HepG2 (cell line): Measurements from ENCODE around the gene DYSF. TPM values are rescaled to one million over a fixed set of nuclear protein-coding genes. Genes with fewer than 3 reads are reported as not detected.

ENCODE experiments used
- ATAC-seq: fragments of 200-7000 bp; cut with Tn5 transposase; 3 replicates; pipeline ENCODE4 v1.9.1; 2020; ENCODE audit warnings: mild to moderate bottlenecking, moderate library complexity
- BruUV-seq: library from RNA; stranded (reverse); fragments of 400-500 nt; replicated peaks from 2 replicates; lab custom pipeline; 2021; lab: Mats Ljungman, UMichigan
- CTCF ChIA-PET: fragments of 300-600 bp; formaldehyde crosslinking; extraction: SDS; loops from one replicate; lab custom pipeline; 2021; ENCODE audit warnings: low total read pairs, inconsistent platforms, low intra/inter-chr PET ratio; lab: Yijun Ruan, JAX
- POLR2A ChIA-PET: fragments of 350-600 bp; sonication (Branson Sonifier 250); formaldehyde crosslinking; loops from one replicate; lab custom pipeline; 2020; ENCODE audit warnings: antibody characterized with exemption, inconsistent platforms; lab: Yijun Ruan, JAX
- DNase-seq: peaks from one replicate; pipeline ENCODE4 v3.0.0-alpha.2; 2015; ENCODE audit warnings: low spot score
- FAIRE-seq: peaks from 3 replicates; lab custom pipeline; 2011; peaks lifted over from hg19 to GRCh38; lab: Jason Lieb, UNC
- H2AFZ ChIP-seq: one replicate; pipeline ENCODE4 v1.6.1; 2011; ENCODE audit warnings: low read length, inconsistent platforms
- H3K27ac ChIP-seq: fragments of 300-600 bp; 3 replicates; pipeline ENCODE4 v1.8.0; 2011; ENCODE audit warnings: mixed run types, mild to moderate bottlenecking, mixed read lengths, low read length, inconsistent platforms; ENCODE audit not compliant: insufficient read depth; ENCODE audit errors: extremely low read length
- H3K27me3 ChIP-seq, 2 experiments: fragments of 200-600 bp in 1 of 2; 2 replicates in 1 of 2; 3 replicates in 1 of 2; pipeline versions ENCODE4 v1.6.0 to v1.8.0; 2011; ENCODE audit warnings: low read length in 2 of 2, mild to moderate bottlenecking in 2 of 2, moderate library complexity in 2 of 2, inconsistent platforms in 1 of 2; ENCODE audit not compliant: insufficient read depth in 2 of 2, control insufficient read depth in 1 of 2
- H3K36me3 ChIP-seq, 2 experiments: fragments of 200-600 bp in 1 of 2; replicated peaks in 1 of 2; 2 replicates in 1 of 2; 3 replicates in 1 of 2; pipeline versions ENCODE4 v1.5.1 to v1.8.0; 2011; ENCODE audit warnings: low read length in 2 of 2, inconsistent platforms in 1 of 2; ENCODE audit not compliant: insufficient read depth in 2 of 2, control insufficient read depth in 1 of 2
- H3K4me1 ChIP-seq: 2 replicates; pipeline ENCODE4 v1.5.1; 2012; ENCODE audit warnings: low read length, inconsistent platforms; ENCODE audit not compliant: insufficient read depth
- H3K4me2 ChIP-seq: 2 replicates; pipeline ENCODE4 v1.6.0; 2011; ENCODE audit warnings: low read depth, low read length, inconsistent platforms
- H3K4me3 ChIP-seq, 3 experiments: fragments of 200-600 bp in 1 of 3; sonication (generic), shearing (Covaris generic) in 1 of 3; replicated peaks in 1 of 3; 2 replicates each; pipeline ENCODE4 v1.5.1; 2011 to 2016; ENCODE audit warnings: low read length in 3 of 3, inconsistent platforms in 2 of 3, low read depth in 2 of 3, mild to moderate bottlenecking in 2 of 3, control low read depth in 1 of 3, mixed read lengths in 1 of 3; ENCODE audit not compliant: insufficient read depth in 1 of 3
- H3K79me2 ChIP-seq: one replicate; pipeline ENCODE4 v1.6.1; 2011; ENCODE audit warnings: low read length, inconsistent platforms; ENCODE audit not compliant: insufficient read depth
- H3K9ac ChIP-seq: 2 replicates; pipeline ENCODE4 v1.6.0; 2011; ENCODE audit warnings: mild to moderate bottlenecking, low read depth, low read length, inconsistent platforms; ENCODE audit not compliant: insufficient read depth
- H3K9me3 ChIP-seq: 2 replicates; pipeline ENCODE4 v1.5.1; 2012; ENCODE audit warnings: mild to moderate bottlenecking, low read length
- H4K20me1 ChIP-seq: 2 replicates; pipeline ENCODE4 v1.6.0; 2011; ENCODE audit warnings: inconsistent platforms, mild to moderate bottlenecking, low read length, moderate library complexity; ENCODE audit not compliant: insufficient read depth
- GABPA ChIP-seq, 2 experiments: IDR thresholded peaks; 2 replicates each; pipeline ENCODE4 v1.6.1; 2011 to 2016; ENCODE audit warnings: low read depth in 2 of 2, low read length in 1 of 2, missing biosample characterization in 1 of 2, missing genetic modification characterization in 1 of 2
- GABPB1 ChIP-seq: IDR thresholded peaks from 2 replicates; pipeline ENCODE4 v1.6.1; 2016; ENCODE audit warnings: mild to moderate bottlenecking, missing genetic modification reagents, moderate library complexity, missing compliant biosample characterization
- KLF6 ChIP-seq: IDR thresholded peaks from 2 replicates; pipeline ENCODE4 v1.8.0; 2016; ENCODE audit warnings: missing biosample characterization, missing genetic modification reagents
- REPIN1 ChIP-seq: sonication (generic); formaldehyde crosslinking; IDR thresholded peaks from 2 replicates; pipeline ENCODE4 v1.8.0; 2022; ENCODE audit warnings: missing genetic modification reagents, low read depth, mild to moderate bottlenecking, borderline replicate concordance
- SP2 ChIP-seq: sonication (generic); formaldehyde crosslinking; IDR thresholded peaks from 2 replicates; pipeline ENCODE4 v1.5.1; 2020; ENCODE audit warnings: mild to moderate bottlenecking, missing genetic modification reagents
- WIZ ChIP-seq: sonication (generic); formaldehyde crosslinking; IDR thresholded peaks from 2 replicates; pipeline ENCODE4 v1.5.1; 2020; ENCODE audit warnings: mild to moderate bottlenecking, missing genetic modification reagents
- ZBTB21 ChIP-seq: sonication (generic); formaldehyde crosslinking; IDR thresholded peaks from 2 replicates; pipeline ENCODE4 v1.4.0; 2020; ENCODE audit warnings: missing genetic modification reagents
- ZFAT ChIP-seq: sonication (generic); formaldehyde crosslinking; conservative IDR thresholded peaks from 2 replicates; pipeline ENCODE4 v1.8.1; 2023; ENCODE audit warnings: missing genetic modification reagents, inconsistent platforms
- ZKSCAN8 ChIP-seq: IDR thresholded peaks from 2 replicates; pipeline ENCODE4 v1.6.1; 2016; ENCODE audit warnings: borderline replicate concordance, missing genetic modification reagents, missing compliant biosample characterization
- ZNF343 ChIP-seq: sonication (generic); formaldehyde crosslinking; IDR thresholded peaks from 2 replicates; pipeline ENCODE4 v1.4.0; 2020; ENCODE audit warnings: mild to moderate bottlenecking, missing genetic modification reagents
- ZNF367 ChIP-seq: sonication (generic); formaldehyde crosslinking; IDR thresholded peaks from 2 replicates; pipeline ENCODE4 v1.4.0; 2020; ENCODE audit warnings: missing genetic modification reagents, borderline replicate concordance
- ZNF530 ChIP-seq: sonication (generic); formaldehyde crosslinking; IDR thresholded peaks from 2 replicates; pipeline ENCODE4 v1.5.0; 2020; ENCODE audit warnings: low read depth, mild to moderate bottlenecking, missing genetic modification reagents
- ZNF644 ChIP-seq: IDR thresholded peaks from 2 replicates; pipeline ENCODE4 v1.6.1; 2016; ENCODE audit warnings: low read depth
- ZNF782 ChIP-seq: sonication (generic); formaldehyde crosslinking; IDR thresholded peaks from 2 replicates; pipeline ENCODE4 v1.4.0; 2020; ENCODE audit warnings: missing genetic modification reagents, mild to moderate bottlenecking, borderline replicate concordance
- WGBS: methylation state at CpG from one replicate; pipeline ENCODE4 v1.1.6; 2017; ENCODE audit warnings: low lambda C conversion rate; 5-methylcytosine and 5-hydroxymethylcytosine counted together
- in situ Hi-C: cut with HindIII; loops from 2 replicates; pipeline ENCODE4 v1.10.0; 2017; ENCODE audit warnings: low pct_unique_long_range_greater_than_20kb; ENCODE audit not compliant: extremely low pct_ligation_motif_present
- intact Hi-C: fragments of 100-400 bp; cut with micrococcal nuclease; formaldehyde crosslinking; loops from one replicate; pipeline ENCODE4 v1.10.0; 2022; ENCODE audit not compliant: unreplicated experiment
- polyA plus RNA-seq, 8 experiments: library from polyadenylated mRNA; depleted of rRNA in 3 of 8; stranded (reverse) in 7 of 8; unstranded in 1 of 8; fragments of >200 nt; fragmentation: Illumina TruSeq in 4 of 8; extraction: Trizol in 4 of 8; gene quantifications; 2 replicates each; pipeline versions ENCODE4 v1.2.1 to v1.2.3, GENCODE V29; 2011 to 2016; ENCODE audit warnings: low read depth in 4 of 8, missing spikeins in 1 of 8, mixed read lengths in 1 of 8; ENCODE audit not compliant: insufficient read depth in 1 of 8
- total RNA-seq, 5 experiments: library from RNA; depleted of rRNA; stranded (reverse); fragments of >200 nt; fragmentation: Illumina TruSeq; extraction: Trizol; gene quantifications; 2 replicates each; pipeline ENCODE4 v1.2.3, GENCODE V29; 2016; ENCODE audit warnings: low read depth in 1 of 5
- TF ChIP-seq, protein P1 (sequence below): sonication (generic); formaldehyde crosslinking; IDR thresholded peaks from 2 replicates; pipeline ENCODE4 v1.8.1; 2022; ENCODE audit warnings: low read depth, mild to moderate bottlenecking, missing genetic modification reagents
- TF ChIP-seq, protein P2 (sequence below): sonication (generic); formaldehyde crosslinking; IDR thresholded peaks from 2 replicates; pipeline ENCODE4 v1.5.0; 2020; ENCODE audit warnings: missing genetic modification reagents, mild to moderate bottlenecking, borderline replicate concordance
- TF ChIP-seq, protein P3 (sequence below): sonication (generic); formaldehyde crosslinking; IDR thresholded peaks from 2 replicates; pipeline ENCODE4 v1.8.0; 2022; ENCODE audit warnings: missing genetic modification reagents, mild to moderate bottlenecking, inconsistent platforms, borderline replicate concordance
- TF ChIP-seq, protein P4 (sequence below): sonication (generic); formaldehyde crosslinking; IDR thresholded peaks from 2 replicates; pipeline ENCODE4 v1.4.0; 2020; ENCODE audit warnings: mild to moderate bottlenecking, missing genetic modification reagents

Gene DYSF
- total and polyA plus RNA-seq, 2 of the 13 experiments (the other 11 are each of a cell fraction or from before 2014, with no cell fraction given) = 0.15 to 2.4 TPM

DNA sequence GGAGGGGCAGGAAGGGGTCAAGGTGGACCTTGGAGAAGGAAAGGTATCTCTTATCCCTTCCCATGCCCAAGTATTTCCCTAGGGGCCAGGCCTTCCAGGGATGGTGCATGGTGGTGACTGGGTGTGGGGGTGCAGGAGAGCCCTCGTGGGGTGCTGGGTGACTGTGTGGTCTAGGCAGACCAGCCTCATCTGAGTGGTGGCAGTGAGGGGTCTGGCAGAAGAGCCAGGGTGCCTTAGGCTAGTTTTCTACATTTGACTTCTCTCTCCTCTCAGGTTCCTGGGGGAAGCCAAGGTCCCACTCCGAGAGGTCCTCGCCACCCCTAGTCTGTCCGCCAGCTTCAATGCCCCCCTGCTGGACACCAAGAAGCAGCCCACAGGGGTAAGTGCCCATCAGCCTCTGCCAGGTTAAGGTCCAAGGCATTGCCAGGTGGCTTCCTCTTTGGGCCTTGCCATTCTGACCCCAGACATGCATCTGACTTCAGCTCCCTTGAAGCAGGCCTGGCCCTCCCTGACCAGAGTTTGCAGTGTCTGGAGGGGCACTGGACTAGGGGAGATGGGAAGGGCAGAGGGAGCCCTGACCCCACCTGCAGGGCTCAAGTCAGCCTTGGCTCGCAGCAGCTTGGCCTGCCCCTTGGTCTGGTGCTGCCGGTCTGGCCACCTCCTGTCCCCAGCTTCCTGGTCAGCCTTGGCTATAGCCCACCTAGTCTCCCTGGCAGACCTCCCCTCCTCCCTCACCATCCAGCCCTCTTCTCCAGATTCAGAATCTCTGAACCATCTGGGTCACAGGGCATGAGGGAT lies 49.8 kb downstream of the DYSF start (continued):
- no peak for TF ChIP-seq ZNF530 (CRISPR knock-in tag)
- no peak for TF ChIP-seq REPIN1
- TF ChIP-seq, protein P1, sequence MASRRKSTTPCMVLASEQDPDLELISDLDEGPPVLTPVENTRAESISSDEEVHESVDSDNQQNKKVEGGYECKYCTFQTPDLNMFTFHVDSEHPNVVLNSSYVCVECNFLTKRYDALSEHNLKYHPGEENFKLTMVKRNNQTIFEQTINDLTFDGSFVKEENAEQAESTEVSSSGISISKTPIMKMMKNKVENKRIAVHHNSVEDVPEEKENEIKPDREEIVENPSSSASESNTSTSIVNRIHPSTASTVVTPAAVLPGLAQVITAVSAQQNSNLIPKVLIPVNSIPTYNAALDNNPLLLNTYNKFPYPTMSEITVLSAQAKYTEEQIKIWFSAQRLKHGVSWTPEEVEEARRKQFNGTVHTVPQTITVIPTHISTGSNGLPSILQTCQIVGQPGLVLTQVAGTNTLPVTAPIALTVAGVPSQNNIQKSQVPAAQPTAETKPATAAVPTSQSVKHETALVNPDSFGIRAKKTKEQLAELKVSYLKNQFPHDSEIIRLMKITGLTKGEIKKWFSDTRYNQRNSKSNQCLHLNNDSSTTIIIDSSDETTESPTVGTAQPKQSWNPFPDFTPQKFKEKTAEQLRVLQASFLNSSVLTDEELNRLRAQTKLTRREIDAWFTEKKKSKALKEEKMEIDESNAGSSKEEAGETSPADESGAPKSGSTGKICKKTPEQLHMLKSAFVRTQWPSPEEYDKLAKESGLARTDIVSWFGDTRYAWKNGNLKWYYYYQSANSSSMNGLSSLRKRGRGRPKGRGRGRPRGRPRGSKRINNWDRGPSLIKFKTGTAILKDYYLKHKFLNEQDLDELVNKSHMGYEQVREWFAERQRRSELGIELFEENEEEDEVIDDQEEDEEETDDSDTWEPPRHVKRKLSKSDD (CRISPR knock-in tag) = no peak
- no peak for TF ChIP-seq ZNF343 (CRISPR knock-in tag)
- TF ChIP-seq ZNF782 (CRISPR knock-in tag) = no peak
- no peak for TF ChIP-seq WIZ (CRISPR knock-in tag)
- TF ChIP-seq, protein P2, sequence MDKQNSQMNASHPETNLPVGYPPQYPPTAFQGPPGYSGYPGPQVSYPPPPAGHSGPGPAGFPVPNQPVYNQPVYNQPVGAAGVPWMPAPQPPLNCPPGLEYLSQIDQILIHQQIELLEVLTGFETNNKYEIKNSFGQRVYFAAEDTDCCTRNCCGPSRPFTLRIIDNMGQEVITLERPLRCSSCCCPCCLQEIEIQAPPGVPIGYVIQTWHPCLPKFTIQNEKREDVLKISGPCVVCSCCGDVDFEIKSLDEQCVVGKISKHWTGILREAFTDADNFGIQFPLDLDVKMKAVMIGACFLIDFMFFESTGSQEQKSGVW (CRISPR knock-in tag) = no peak
- TF ChIP-seq SP2 (CRISPR knock-in tag) = no peak

DNA sequence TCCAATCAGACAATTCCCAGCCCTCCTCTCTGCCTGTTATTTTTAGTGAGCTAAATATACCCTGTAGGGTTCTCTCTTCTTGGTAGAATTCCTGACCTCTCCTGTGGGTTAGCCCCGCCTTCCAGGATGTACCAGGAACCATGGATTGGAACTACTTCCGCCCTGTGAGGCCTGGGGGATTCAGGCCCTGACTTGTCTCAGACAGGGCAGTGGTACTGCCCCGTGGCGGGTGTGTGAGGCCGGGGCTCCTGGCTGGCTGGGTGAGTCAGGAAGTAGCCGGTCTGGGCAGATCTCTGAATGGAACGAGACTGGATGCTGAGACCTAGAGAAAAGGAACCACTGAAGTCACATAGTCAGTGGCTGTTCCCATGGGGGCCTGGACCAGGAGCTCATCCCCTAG lies 50.5 kb downstream of the DYSF start:
- intact Hi-C loops (no loop called here), in situ Hi-C loops (no loop called here)
- WGBS = 31% methylated on average over 2 of the region's 7 CpGs
- CTCF ChIA-PET = no interaction called here
- no TSS peak for BruUV-seq
- Histone ChIP-seq H4K20me1 (no peaks in the 10 kb centered on the region), H3K9ac (no peak overlapping the region), H3K9me3 (no peaks in the 10 kb centered on the region), H3K79me2 (no peaks in the 10 kb centered on the region), H3K27me3 (peaks cover 0 to 4% of the 10 kb centered on the region in 2 experiments; a peak in 2 of 5 replicates), H2AFZ (no peak overlapping the region), H3K4me2 (no peak overlapping the region), H3K4me3 (no peak overlapping the region), H3K27ac (no peak overlapping the region), H3K36me3 (no peaks in the 10 kb centered on the region), H3K4me1 (no peaks in the 10 kb centered on the region)
- DNase-seq (no peak), ATAC-seq (no peak; the same call in 2 of the 3 replicates), FAIRE-seq (no peak)
- POLR2A ChIA-PET = no interaction called here
- TF ChIP-seq ZBTB21 (no peak), GABPB1 (CRISPR knock-in tag) (peak; percentile 24; the same call in 1 of the 2 replicates), KLF6 (CRISPR knock-in tag) (no peak), ZNF644 (CRISPR knock-in tag) (no peak), ZNF367 (CRISPR knock-in tag) (no peak), GABPA (IDR thresholded peaks at IDR 0.05; ENCODE audit: low read depth, low read length) (no peak), GABPA (CRISPR knock-in tag; IDR thresholded peaks at IDR 0.05; ENCODE audit: low read depth) (peak; percentile 60), ZKSCAN8 (CRISPR knock-in tag) (no peak), ZFAT (CRISPR knock-in tag) (no peak)
- TF ChIP-seq, protein P3, sequence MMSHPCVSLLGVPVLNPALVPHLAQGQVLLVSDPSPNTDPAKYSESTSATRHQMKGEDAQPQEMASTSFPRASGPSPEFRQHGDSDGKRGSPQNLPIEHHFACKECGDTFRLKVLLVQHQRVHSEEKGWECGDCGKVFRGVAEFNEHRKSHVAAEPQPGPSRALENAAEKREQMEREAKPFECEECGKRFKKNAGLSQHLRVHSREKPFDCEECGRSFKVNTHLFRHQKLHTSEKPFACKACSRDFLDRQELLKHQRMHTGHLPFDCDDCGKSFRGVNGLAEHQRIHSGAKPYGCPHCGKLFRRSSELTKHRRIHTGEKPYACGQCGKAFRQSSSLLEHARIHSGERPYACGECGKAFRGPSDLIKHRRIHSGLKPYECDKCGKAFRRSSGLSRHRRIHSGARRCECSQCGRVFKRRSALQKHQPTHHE (CRISPR knock-in tag) = no peak
- TF ChIP-seq, protein P4, sequence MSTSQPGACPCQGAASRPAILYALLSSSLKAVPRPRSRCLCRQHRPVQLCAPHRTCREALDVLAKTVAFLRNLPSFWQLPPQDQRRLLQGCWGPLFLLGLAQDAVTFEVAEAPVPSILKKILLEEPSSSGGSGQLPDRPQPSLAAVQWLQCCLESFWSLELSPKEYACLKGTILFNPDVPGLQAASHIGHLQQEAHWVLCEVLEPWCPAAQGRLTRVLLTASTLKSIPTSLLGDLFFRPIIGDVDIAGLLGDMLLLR (CRISPR knock-in tag) = no peak
